ENCODE data around the gene LDB3.

LDB3 gene, protein sequence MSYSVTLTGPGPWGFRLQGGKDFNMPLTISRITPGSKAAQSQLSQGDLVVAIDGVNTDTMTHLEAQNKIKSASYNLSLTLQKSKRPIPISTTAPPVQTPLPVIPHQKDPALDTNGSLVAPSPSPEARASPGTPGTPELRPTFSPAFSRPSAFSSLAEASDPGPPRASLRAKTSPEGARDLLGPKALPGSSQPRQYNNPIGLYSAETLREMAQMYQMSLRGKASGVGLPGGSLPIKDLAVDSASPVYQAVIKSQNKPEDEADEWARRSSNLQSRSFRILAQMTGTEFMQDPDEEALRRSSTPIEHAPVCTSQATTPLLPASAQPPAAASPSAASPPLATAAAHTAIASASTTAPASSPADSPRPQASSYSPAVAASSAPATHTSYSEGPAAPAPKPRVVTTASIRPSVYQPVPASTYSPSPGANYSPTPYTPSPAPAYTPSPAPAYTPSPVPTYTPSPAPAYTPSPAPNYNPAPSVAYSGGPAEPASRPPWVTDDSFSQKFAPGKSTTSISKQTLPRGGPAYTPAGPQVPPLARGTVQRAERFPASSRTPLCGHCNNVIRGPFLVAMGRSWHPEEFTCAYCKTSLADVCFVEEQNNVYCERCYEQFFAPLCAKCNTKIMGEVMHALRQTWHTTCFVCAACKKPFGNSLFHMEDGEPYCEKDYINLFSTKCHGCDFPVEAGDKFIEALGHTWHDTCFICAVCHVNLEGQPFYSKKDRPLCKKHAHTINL

DNA sequence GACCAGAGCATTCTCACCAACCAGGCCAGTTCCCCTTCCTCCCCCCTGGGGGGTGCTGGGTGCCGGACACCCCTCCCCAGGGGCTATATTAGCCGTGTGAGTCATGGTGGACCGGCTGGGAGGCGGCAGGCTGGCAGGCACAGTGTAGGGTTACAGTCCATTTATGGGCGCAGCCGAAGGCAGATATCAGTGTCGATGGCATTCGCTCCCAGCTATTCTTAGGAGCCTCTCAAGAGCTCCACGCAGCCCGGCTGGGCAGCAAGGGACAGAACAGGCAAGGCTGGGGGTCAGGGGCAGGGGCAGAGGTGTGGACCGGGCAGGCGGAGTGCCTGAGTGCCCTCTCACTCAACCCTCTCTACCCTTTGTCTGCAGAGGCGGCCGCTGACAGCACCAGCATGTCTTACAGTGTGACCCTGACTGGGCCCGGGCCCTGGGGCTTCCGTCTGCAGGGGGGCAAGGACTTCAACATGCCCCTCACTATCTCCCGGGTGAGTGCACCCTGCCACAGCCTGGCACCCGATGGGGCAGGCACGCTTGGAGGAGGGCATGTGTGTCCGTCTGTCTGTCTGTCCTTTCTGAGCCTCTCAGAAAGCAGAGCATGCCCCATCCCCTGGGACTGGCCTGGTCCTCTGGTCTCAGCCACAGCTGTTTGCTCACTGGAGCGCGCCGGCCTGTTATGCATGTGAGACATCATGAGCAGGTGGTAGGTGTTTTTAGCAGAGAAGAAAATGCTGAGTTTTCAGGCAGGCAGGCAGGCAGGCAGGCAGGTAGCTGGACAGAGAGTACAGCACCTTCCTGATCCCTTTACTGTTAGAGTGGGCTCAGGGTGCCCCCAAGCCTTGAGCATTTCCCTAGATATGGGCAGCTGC, at the start of gene LDB3:
Gene LDB3 (plus strand): TSS at position 215 of the 869 bp plus-strand sequence. CDS start 181 bp downstream, at position 396.
- no peaks in the 10 kb centered on the region for H3K9me3 ChIP-seq (ENCODE audit: low read length)
- no peaks in the 10 kb centered on the region for H3K36me3 ChIP-seq (ENCODE audit: insufficient read depth, low read length)
- peaks cover 14% of the 10 kb centered on the region for H3K4me1 ChIP-seq (ENCODE audit: insufficient read depth, low read length)
- no peak within 1 kb of the TSS for H2AFZ ChIP-seq (ENCODE audit: low read depth, low read length)
- H3K4me3 ChIP-seq (ENCODE audit: low read length) = no peak within 1 kb of the TSS
- H3K27me3 ChIP-seq (ENCODE audit: insufficient read depth, low read length) = peaks cover 16% of the 10 kb centered on the region

DNA sequence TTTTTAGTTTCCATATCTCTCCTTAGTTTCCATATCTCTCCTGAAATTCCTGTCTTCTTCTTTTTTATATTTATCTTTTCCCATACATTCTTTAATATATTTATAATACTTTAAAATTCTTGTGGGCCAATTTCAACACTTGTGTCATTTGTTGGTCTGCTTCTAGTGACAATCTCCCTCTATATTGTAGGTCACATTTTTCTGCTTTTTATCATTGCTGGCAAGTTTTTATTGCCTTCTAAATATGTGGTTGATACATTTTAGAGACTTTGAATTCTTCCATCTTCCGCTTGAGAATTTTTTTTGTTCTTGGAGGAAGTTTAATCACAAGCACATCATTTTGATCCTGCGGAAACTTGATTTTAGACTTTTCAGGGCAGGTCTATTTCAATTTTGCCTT, 40.0 kb upstream of the LDB3 start:
- H3K4me3 ChIP-seq (ENCODE audit: low read length) = no peak overlapping the region
- no peak overlapping the region for H2AFZ ChIP-seq (ENCODE audit: low read depth, low read length)
- H3K9me3 ChIP-seq (ENCODE audit: low read length) = peaks cover 4% of the 10 kb centered on the region
- H3K36me3 ChIP-seq (ENCODE audit: insufficient read depth, low read length) = no peaks in the 10 kb centered on the region
- peaks cover 21% of the 10 kb centered on the region for H3K27me3 ChIP-seq (ENCODE audit: insufficient read depth, low read length)
- no peaks in the 10 kb centered on the region for H3K4me1 ChIP-seq (ENCODE audit: insufficient read depth, low read length)

DNA sequence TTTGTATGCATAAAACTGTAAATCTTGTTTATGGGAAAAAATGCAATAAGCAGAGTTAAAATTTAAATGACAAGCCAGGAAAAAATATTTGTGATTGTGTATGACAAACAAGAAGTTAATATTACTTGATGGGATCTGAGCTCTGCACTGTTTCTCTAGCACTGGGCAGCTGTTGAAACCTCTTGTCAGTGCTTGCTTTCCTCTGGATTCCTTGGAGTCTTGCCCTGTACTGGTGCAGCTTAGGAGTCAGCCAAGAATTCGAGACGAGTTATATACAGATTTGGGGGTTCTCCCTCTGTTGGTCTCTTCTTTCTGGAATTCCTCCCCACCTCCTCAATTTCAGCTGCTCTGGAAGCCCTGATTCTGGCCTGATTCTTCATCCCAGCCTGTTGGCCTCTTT, 38.2 kb upstream of the LDB3 start:
- peaks cover 31% of the 10 kb centered on the region for H3K27me3 ChIP-seq (ENCODE audit: insufficient read depth, low read length)

DNA sequence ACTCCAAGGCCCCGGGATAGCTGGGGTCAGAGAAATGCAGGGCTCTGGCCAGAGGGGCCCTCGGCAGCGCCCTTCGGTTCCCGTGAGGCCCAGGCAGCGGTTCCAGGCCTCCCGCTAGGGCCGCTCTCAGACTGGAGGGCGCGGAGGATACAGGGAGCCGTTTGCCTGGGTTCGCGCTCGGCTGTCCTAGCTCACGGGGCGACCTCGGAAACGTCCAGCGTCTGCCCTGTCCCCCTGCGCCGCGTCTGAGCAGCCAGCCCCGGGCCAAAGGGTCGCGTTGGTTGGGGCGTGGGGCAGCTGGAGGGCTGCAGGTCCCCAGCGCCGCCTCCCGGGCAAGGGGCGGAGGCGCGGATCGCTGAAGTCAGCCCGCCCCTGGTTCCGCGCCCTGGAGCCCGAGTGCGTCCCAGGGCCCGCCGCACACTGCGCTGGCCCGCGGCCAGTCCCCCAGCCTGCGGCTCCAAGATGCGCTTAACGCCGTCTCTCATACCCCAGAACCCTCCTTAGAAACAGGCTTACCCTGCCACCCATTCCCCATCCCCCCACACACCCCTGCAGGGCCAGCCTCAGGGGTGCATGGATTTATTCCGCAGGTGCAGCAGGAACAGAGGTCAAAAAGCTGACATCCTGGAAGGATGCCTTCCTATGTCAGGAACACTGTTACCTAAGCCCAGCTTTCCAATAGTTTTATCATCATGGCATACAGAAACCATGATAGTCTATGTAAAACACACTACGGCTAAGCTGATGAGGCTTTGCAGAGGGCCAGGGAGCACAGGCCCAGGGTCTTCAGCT, 36.1 kb upstream of the LDB3 start:
- no peak overlapping the region for H3K4me3 ChIP-seq (ENCODE audit: low read length)
- H3K9me3 ChIP-seq (ENCODE audit: low read length) = peaks cover 4% of the 10 kb centered on the region
- H2AFZ ChIP-seq (ENCODE audit: low read depth, low read length) = no peak overlapping the region

More for the DNA sequence above, 38.2 kb upstream of the LDB3 start:
- no peak overlapping the region for H2AFZ ChIP-seq (ENCODE audit: low read depth, low read length)
- H3K9me3 ChIP-seq (ENCODE audit: low read length) = peaks cover 4% of the 10 kb centered on the region
- H3K4me1 ChIP-seq (ENCODE audit: insufficient read depth, low read length) = no peaks in the 10 kb centered on the region
- H3K36me3 ChIP-seq (ENCODE audit: insufficient read depth, low read length) = no peaks in the 10 kb centered on the region
- H3K4me3 ChIP-seq (ENCODE audit: low read length) = no peak overlapping the region

DNA sequence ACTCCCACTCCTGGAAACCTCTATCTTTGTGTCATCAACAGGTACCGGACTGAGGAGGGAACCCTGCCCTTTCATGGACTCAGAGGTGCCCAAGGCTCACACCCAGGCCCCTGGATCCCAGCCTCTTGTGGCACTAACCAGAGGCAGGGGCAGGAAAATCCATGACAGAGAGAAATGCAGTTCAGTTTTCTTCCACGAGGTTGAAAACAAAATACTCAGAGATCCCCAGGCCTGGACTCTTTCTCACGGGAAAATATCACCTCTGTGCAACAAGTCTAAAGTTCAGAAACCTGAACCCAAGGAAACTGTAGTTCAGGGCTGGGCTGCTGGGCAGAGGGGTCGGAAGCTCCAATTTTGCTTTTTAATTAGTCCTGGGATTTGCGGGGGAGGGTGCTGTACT, 35.4 kb upstream of the LDB3 start:
- Histone ChIP-seq H3K27me3 (ENCODE audit: insufficient read depth, low read length) (peaks cover 35% of the 10 kb centered on the region), H3K36me3 (ENCODE audit: insufficient read depth, low read length) (no peaks in the 10 kb centered on the region), H3K4me1 (ENCODE audit: insufficient read depth, low read length) (no peaks in the 10 kb centered on the region), H3K9me3 (ENCODE audit: low read length) (peaks cover 4% of the 10 kb centered on the region), H3K4me3 (ENCODE audit: low read length) (no peak overlapping the region), H2AFZ (ENCODE audit: low read depth, low read length) (no peak overlapping the region)

More for the DNA sequence above, 36.1 kb upstream of the LDB3 start:
- H3K27me3 ChIP-seq (ENCODE audit: insufficient read depth, low read length) = peaks cover 34% of the 10 kb centered on the region
- no peaks in the 10 kb centered on the region for H3K36me3 ChIP-seq (ENCODE audit: insufficient read depth, low read length)
- no peaks in the 10 kb centered on the region for H3K4me1 ChIP-seq (ENCODE audit: insufficient read depth, low read length)

DNA sequence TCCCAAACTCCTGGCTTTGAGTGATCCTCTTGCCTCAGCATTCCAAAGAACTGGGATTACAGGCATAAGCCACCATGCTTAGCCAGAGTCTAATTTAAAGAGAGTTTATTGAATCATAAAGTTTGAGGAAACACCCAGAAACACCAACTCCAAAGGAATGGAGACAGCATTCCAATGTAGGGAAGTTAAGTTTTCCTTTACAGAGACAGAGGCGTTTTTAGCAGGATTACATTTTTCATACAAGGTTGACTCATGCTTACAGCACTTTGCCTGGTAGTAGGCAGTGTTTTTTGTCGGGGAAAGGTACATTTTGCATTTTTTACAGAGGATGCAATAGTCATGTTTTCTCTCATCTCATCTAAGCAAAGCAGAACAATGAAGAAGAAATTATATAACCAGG, 32.9 kb upstream of the LDB3 start:
- no peak overlapping the region for H3K4me3 ChIP-seq (ENCODE audit: low read length)
- peaks cover 39% of the 10 kb centered on the region for H3K27me3 ChIP-seq (ENCODE audit: insufficient read depth, low read length)
- H3K9me3 ChIP-seq (ENCODE audit: low read length) = peaks cover 4% of the 10 kb centered on the region
- no peaks in the 10 kb centered on the region for H3K36me3 ChIP-seq (ENCODE audit: insufficient read depth, low read length)
- H2AFZ ChIP-seq (ENCODE audit: low read depth, low read length) = no peak overlapping the region
- H3K4me1 ChIP-seq (ENCODE audit: insufficient read depth, low read length) = no peaks in the 10 kb centered on the region

DNA sequence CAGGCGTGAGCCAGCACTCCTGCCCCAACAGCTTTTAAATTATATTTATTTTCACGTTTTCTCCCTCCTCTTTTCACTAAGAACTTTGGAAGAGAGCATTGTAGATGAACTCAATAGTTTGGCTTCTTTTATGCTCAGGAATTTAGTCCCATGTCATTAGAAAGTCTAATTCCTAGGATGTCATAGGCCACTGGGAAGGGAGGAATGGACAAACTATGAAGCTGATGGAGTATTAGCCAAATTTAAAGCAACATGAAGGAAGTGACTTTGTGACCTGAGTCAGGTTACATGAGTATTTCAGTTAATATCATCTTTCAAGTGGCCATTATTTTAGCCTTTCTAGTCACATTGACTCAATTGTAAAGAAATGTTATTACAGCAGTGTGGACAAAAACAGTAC, 32.0 kb upstream of the LDB3 start:
- H3K4me1 ChIP-seq (ENCODE audit: insufficient read depth, low read length) = no peaks in the 10 kb centered on the region
- no peak overlapping the region for H2AFZ ChIP-seq (ENCODE audit: low read depth, low read length)
- no peak overlapping the region for H3K4me3 ChIP-seq (ENCODE audit: low read length)
- H3K36me3 ChIP-seq (ENCODE audit: insufficient read depth, low read length) = no peaks in the 10 kb centered on the region
- peaks cover 33% of the 10 kb centered on the region for H3K27me3 ChIP-seq (ENCODE audit: insufficient read depth, low read length)
- H3K9me3 ChIP-seq (ENCODE audit: low read length) = no peaks in the 10 kb centered on the region

DNA sequence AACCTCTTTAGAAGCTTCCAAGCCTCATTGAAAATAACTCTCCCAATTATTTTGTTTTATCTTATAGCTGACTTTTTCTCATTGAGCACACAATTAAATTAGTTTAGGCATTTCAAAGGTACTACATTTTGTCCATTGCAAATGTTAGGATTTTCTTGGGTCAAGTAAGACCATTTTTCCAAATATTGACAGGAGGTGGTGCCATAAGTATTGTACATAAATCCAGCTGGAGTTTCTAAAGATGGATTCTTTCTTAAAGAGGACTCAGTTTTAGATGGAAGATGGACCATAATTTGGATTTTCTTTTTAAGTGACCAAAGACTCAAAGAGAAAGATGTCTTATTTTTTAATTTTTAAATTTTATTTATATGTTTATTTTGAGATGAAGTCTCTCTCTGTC, 26.3 kb upstream of the LDB3 start:
- H3K9me3 ChIP-seq (ENCODE audit: low read length) = no peaks in the 10 kb centered on the region
- no peak overlapping the region for H3K4me3 ChIP-seq (ENCODE audit: low read length)
- no peaks in the 10 kb centered on the region for H3K36me3 ChIP-seq (ENCODE audit: insufficient read depth, low read length)
- no peaks in the 10 kb centered on the region for H3K4me1 ChIP-seq (ENCODE audit: insufficient read depth, low read length)
- no peak overlapping the region for H2AFZ ChIP-seq (ENCODE audit: low read depth, low read length)
- peaks cover 7% of the 10 kb centered on the region for H3K27me3 ChIP-seq (ENCODE audit: insufficient read depth, low read length)

DNA sequence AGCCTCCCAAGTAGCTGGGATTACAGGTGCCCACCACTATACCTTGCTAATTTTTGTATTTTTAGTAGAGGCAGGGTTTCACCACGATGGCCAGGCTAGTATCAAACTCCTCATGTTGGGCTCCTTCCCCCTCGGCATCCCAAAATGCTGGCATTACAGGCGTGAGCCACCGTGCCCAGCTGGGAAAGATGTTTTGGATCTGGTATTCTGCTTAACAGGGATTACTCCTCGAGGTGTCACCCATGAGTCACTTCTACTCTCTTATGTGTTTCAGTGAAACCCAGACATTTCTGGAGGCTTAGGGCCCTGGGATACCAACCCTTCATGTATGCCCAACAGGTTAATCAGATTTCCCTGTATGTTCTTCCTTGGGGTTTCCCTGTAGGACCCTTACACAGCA, 25.8 kb upstream of the LDB3 start:
- Histone ChIP-seq H3K4me3 (ENCODE audit: low read length) (no peak overlapping the region), H3K36me3 (ENCODE audit: insufficient read depth, low read length) (no peaks in the 10 kb centered on the region), H3K4me1 (ENCODE audit: insufficient read depth, low read length) (no peaks in the 10 kb centered on the region), H3K9me3 (ENCODE audit: low read length) (no peaks in the 10 kb centered on the region), H2AFZ (ENCODE audit: low read depth, low read length) (no peak overlapping the region), H3K27me3 (ENCODE audit: insufficient read depth, low read length) (peaks cover 5% of the 10 kb centered on the region)

DNA sequence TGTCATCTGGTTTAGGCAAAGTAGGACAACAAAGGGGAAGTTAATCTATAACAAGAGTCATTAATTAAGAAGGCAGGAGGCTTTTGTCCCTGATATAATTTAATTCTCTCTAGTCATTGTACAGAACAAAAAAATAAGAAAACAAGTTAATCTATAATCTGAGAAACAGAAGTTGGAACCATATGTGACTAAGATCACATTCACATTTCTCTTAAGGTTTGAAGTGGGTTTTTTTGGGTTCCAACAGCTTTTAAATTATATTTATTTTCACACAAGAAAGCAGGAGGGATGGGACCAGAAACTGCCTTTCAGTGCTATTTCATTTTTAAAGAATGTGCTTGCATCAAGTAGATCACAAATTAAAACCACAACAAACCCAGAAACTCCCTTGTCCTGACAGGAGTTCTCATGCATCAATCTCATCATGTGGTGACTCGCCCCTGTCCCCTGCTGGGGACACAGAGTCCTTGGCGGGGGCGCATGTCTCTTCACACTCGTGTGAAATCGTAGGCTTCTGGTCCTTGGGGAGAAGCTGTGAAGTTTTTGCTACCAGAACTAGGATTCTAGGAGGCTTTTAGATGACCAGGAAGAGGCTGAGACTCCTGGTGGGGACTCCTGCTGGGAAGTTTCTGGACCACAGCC, 24.0 kb upstream of the LDB3 start:
- no peak overlapping the region for H3K4me3 ChIP-seq (ENCODE audit: low read length)
- no peaks in the 10 kb centered on the region for H3K36me3 ChIP-seq (ENCODE audit: insufficient read depth, low read length)
- H2AFZ ChIP-seq (ENCODE audit: low read depth, low read length) = no peak overlapping the region
- H3K9me3 ChIP-seq (ENCODE audit: low read length) = no peaks in the 10 kb centered on the region
- no peaks in the 10 kb centered on the region for H3K4me1 ChIP-seq (ENCODE audit: insufficient read depth, low read length)
- H3K27me3 ChIP-seq (ENCODE audit: insufficient read depth, low read length) = peaks cover 6% of the 10 kb centered on the region

DNA sequence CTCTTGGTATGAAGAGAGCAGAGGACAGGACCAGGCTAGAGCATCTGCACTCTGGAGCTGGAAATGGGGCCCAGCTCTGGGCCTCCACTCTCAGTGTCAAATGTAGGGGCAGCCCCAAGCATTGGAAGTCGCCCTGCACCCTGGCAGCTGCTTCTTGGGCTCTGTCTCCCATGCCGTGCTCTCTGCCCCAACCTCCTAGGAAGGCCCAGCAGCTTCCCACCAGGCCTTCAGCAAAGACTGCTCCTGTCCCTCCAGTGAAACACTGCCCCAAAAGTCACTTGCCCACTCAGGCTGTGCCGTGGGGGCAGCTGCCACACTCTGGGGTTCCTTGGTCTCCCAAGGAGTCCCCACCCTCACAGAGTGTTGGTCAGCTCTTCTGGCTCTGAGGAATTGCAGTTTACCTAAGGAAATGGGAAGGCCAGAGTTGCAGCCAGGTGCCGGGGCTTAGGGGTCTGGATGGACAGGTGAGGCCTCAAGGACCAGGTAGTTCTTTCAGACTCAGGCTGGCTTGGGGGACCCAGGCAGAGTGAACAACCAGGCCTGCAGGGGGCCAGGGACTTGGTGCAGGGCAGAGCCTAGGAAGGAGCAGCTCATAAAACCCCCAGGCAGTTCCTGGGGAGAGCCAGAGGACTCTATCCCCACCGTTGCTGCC, 23.4 kb upstream of the LDB3 start:
- H3K27me3 ChIP-seq (ENCODE audit: insufficient read depth, low read length) = peaks cover 6% of the 10 kb centered on the region
- H3K4me3 ChIP-seq (ENCODE audit: low read length) = no peak overlapping the region
- H3K36me3 ChIP-seq (ENCODE audit: insufficient read depth, low read length) = no peaks in the 10 kb centered on the region
- H3K4me1 ChIP-seq (ENCODE audit: insufficient read depth, low read length) = no peaks in the 10 kb centered on the region
- H3K9me3 ChIP-seq (ENCODE audit: low read length) = no peaks in the 10 kb centered on the region
- H2AFZ ChIP-seq (ENCODE audit: low read depth, low read length) = no peak overlapping the region
